GM10266 (cell line): ENCODE measurements around the gene ANO9.
"Not testable (repeated sequence)": the region's sequence is repeated elsewhere in the genome, so short reads cannot be mapped to it uniquely, and the experiment has no call there.

Experiments
- DNase-seq: peaks from one replicate; pipeline ENCODE4 v3.0.0; 2012; ENCODE audit errors: extremely low spot score
- CTCF ChIP-seq: IDR thresholded peaks from 2 replicates; pipeline ENCODE4 v1.5.1; 2012; ENCODE audit warnings: mild to moderate bottlenecking, low read depth; ENCODE audit not compliant: control insufficient read depth, insufficient read depth; ENCODE audit errors: missing control alignments

Gene ANO9

GRCh38 chr11:431921-432320 lies 9.9 kb downstream of the ANO9 start:
- no peak for DNase-seq
- TF ChIP-seq CTCF: no peak

- no peak for DNase-seq
Observed at GRCh38 chr11:429931-430456, 11.8 kb downstream of the ANO9 start.

GRCh38 chr11:429391-429790 lies 12.4 kb downstream of the ANO9 start:
- TF ChIP-seq CTCF: no peak

More at GRCh38 chr11:429931-430456, 11.8 kb downstream of the ANO9 start:
- TF ChIP-seq CTCF: no peak

GRCh38 chr11:428295-428694 lies 13.5 kb downstream of the ANO9 start:
- no peak for DNase-seq
- no peak for TF ChIP-seq CTCF

More at GRCh38 chr11:429391-429790, 12.4 kb downstream of the ANO9 start:
- DNase-seq: no peak

- TF ChIP-seq CTCF: no peak
- DNase-seq: no peak
Observed at GRCh38 chr11:426851-427250, 15.0 kb downstream of the ANO9 start.

- TF ChIP-seq CTCF: no peak
- no peak for DNase-seq
Observed at GRCh38 chr11:425301-425700, 16.5 kb downstream of the ANO9 start.

GRCh38 chr11:424766-425165 lies 17.0 kb downstream of the ANO9 start:
- DNase-seq: not testable (repeated sequence)

GRCh38 chr11:424232-424631 lies 17.6 kb downstream of the ANO9 start:
- TF ChIP-seq CTCF: no peak

More at GRCh38 chr11:424232-424631, 17.6 kb downstream of the ANO9 start:
- DNase-seq: no peak
